Upper lobe of left lung (tissue), 6 donors: ENCODE measurements around the gene MEGF10. TPM values are rescaled to one million over a fixed set of nuclear protein-coding genes. Genes with fewer than 3 reads are reported as not detected.
A peak's percentile ranks its signal among the peaks of the same experiment; 100 is the strongest.
"Not testable (repeated sequence)": the region's sequence is repeated elsewhere in the genome, so short reads cannot be mapped to it uniquely, and the experiment has no call there.

Source experiments
- ATAC-seq, 2 donors: fragments of 200-7000 bp; cut with Tn5 transposase; one replicate each; pipeline ENCODE4 v1.9.1; 2022; ENCODE audit warnings: mild to moderate bottlenecking in 2 of 2, moderate library complexity in 2 of 2; ENCODE audit not compliant: low FRiP score in 2 of 2
- DNase-seq, 2 donors: peaks; one replicate each; pipeline ENCODE4 v3.0.0-alpha.2; 2019 to 2020
- H3K27ac ChIP-seq, 4 donors: fragments of 200-600 bp; sonication (generic); one replicate each; pipeline ENCODE4 v1.5.1; 2016 to 2019
- H3K27me3 ChIP-seq, 4 donors: fragments of 200-600 bp; sonication (generic); one replicate each; pipeline ENCODE4 v1.5.1; 2017 to 2019
- H3K36me3 ChIP-seq, 4 donors: fragments of 200-600 bp; sonication (generic); one replicate each; pipeline ENCODE4 v1.5.1; 2016 to 2019
- H3K4me1 ChIP-seq, 4 donors: fragments of 200-600 bp; sonication (generic); one replicate each; pipeline ENCODE4 v1.5.1; 2018 to 2019
- H3K4me3 ChIP-seq, 4 donors: fragments of 200-600 bp; sonication (generic); one replicate each; pipeline ENCODE4 v1.5.1; 2017 to 2019; ENCODE audit warnings: mild to moderate bottlenecking in 2 of 4, moderate library complexity in 1 of 4
- H3K9me3 ChIP-seq, 4 donors: fragments of 200-600 bp; sonication (generic); one replicate each; pipeline ENCODE4 v1.5.1; 2018 to 2019
- EP300 ChIP-seq, 4 donors: sonication (generic); formaldehyde crosslinking; IDR thresholded peaks; one replicate each; pipeline ENCODE4 v1.5.1; 2017; ENCODE audit warnings: antibody characterized with exemption in 4 of 4, control low read depth in 2 of 4
- POLR2A ChIP-seq, 4 donors: fragments of 450-650 bp; IDR thresholded peaks; one replicate each; pipeline ENCODE4 v1.5.1; 2016 to 2017; ENCODE audit warnings: antibody characterized with exemption in 4 of 4, mild to moderate bottlenecking in 2 of 4
- POLR2AphosphoS5 ChIP-seq, 2 donors: sonication (generic); formaldehyde crosslinking; IDR thresholded peaks; one replicate each; pipeline ENCODE4 v1.5.1; 2017; ENCODE audit warnings: antibody characterized with exemption in 2 of 2
- whole genome bisulfite sequencing, 2 donors: methylation state at CpG; one replicate each; pipeline ENCODE4 v1.1.5; 2017 to 2018; 5-methylcytosine and 5-hydroxymethylcytosine counted together
- total RNA-seq, 6 donors: library from RNA; depleted of rRNA in 4 of 6; stranded (reverse); fragments of >200 nt in 4 of 6; gene quantifications; one replicate each; pipeline versions ENCODE4 v1.1.0 to v1.2.1, GENCODE V29; 2016 to 2021
- TF ChIP-seq, protein P1 (sequence below), 6 experiments: fragments of 450-650 bp in 4 of 6; fragments of 200-600 bp in 2 of 6; sonication (generic) in 2 of 6; IDR thresholded peaks; one replicate each; pipeline ENCODE4 v1.5.1; 2016 to 2019; ENCODE audit warnings: antibody characterized with exemption in 6 of 6
- donor health status: DM: no; HTN: no; CAD: no; lungs with moderate emphysema.
- donor health status: DM: no; HTN: yes; CAD: no; lungs with severe emphysema.

MEGF10 gene
- total RNA-seq, 6 donors from 2014 or later = under 0.01 to 3.3 (median 0.17) TPM; not detected in 3

DNA sequence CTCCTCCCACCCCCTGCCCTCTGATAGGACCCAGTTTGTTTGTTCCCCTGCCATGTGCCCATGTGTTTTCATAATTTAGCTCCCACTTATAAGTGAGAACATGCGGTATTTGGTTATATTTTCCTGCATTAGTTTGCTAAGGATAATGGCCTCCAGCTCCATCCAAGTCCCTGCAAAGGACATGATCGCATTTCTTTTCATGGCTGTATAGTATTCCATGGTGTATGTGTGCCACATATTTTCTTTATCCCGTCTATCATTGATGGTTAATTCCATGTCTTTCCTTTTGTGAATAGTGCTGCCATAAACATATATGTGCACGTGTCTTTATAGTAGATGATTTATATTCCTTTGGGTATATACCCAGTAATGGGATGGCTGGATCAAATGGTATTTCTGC, 19.9 kb upstream of the MEGF10 start:
- H3K9me3 ChIP-seq, H3K4me3 ChIP-seq, H3K27me3 ChIP-seq, H3K27ac ChIP-seq, DNase-seq, H3K4me1 ChIP-seq, H3K36me3 ChIP-seq, ATAC-seq: not testable (repeated sequence)
- WGBS, 2 donors = 93 to 95% methylated on average over 4 of the region's 4 CpGs

DNA sequence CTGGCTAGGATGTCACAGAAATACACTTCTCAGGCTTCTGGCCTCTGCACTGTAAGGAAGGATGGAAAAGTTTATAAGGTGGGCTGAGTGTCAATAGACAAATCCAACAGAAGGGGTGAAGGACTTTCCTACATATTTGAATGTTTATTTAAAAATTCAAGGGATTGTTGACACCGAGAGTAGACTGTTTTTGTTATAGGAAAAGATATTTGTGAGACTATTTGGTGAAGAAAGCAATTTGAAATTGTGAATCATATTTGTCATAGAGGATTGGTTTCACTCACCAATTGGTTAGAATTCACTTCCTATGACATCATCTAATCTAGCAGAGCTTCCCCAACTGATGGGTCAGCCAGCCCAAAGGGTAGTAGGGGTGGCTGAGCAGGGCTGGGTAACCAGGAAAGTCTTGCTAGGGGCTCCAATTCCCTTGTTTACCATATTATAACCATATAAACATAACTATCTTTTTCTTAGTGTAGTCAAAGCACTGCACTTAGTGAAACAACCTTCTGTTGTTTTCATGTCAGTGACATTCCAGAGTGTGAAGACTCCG, 14.9 kb upstream of the MEGF10 start:
- 76 to 82% methylated on average over 2 of the region's 2 CpGs for WGBS, 2 donors
- H3K4me3 ChIP-seq = no peak overlapping the region
- no peaks in the 10 kb centered on the region for H3K36me3 ChIP-seq
- H3K4me1 ChIP-seq = no peaks in the 10 kb centered on the region
- TF ChIP-seq POLR2A (IDR thresholded peaks at IDR 0.05) (no peak), POLR2AphosphoS5 (IDR thresholded peaks at IDR 0.05) (no peak), EP300 (IDR thresholded peaks at IDR 0.05) (no peak)
- TF ChIP-seq, protein P1, sequence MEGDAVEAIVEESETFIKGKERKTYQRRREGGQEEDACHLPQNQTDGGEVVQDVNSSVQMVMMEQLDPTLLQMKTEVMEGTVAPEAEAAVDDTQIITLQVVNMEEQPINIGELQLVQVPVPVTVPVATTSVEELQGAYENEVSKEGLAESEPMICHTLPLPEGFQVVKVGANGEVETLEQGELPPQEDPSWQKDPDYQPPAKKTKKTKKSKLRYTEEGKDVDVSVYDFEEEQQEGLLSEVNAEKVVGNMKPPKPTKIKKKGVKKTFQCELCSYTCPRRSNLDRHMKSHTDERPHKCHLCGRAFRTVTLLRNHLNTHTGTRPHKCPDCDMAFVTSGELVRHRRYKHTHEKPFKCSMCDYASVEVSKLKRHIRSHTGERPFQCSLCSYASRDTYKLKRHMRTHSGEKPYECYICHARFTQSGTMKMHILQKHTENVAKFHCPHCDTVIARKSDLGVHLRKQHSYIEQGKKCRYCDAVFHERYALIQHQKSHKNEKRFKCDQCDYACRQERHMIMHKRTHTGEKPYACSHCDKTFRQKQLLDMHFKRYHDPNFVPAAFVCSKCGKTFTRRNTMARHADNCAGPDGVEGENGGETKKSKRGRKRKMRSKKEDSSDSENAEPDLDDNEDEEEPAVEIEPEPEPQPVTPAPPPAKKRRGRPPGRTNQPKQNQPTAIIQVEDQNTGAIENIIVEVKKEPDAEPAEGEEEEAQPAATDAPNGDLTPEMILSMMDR (IDR thresholded peaks at IDR 0.05) = no peak
- H3K27ac ChIP-seq = no peak overlapping the region
- H3K9me3 ChIP-seq = peaks cover 0 to 8% (median 0%) of the 10 kb centered on the region in 4 donors
- ATAC-seq (no peak), DNase-seq (no peak)
- no peaks in the 10 kb centered on the region for H3K27me3 ChIP-seq

DNA sequence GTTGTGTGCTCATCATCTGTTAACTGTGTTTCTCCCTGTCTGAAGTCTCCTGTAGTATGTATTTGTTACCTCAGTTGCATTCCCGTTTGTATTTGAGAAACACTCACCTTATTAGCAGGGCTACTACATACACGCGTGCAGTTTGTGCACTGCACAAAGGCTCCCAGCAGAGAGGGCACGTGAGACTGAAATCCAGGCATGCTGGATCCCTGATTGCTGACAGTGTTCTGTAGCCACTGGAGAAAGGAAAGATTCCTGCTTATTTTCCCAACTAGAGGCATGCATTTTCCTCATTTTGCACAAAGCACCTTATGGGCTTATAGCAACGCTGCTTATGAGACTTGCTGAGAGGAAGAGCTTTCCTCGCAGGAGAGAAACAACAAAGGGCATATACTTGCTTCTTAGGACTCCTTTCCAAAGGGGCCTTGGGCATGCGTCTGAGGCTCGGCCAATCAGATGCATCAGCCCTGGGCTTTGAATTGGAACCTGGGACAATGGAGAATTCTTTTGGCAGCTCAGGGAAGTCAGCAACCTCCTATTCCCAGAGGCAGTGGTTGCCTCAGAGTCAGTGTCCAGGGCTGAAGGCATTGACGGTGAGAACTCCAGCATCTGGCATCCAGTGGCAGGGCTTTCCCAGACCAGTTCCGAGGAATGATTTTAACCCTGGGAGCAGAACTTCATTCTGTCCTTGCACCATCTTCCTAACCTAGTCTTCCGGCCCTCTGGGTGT, 9.9 kb upstream of the MEGF10 start:
- Histone ChIP-seq H3K9me3 (no peaks in the 10 kb centered on the region), H3K36me3 (no peaks in the 10 kb centered on the region), H3K27me3 (no peaks in the 10 kb centered on the region), H3K4me3 (no peak overlapping the region), H3K27ac (no peak overlapping the region), H3K4me1 (no peaks in the 10 kb centered on the region)
- TF ChIP-seq POLR2AphosphoS5 (IDR thresholded peaks at IDR 0.05) = no peak
- TF ChIP-seq POLR2A (IDR thresholded peaks at IDR 0.05) = no peak
- 70 to 75% methylated on average over 11 of the region's 11 CpGs for WGBS, 2 donors
- ATAC-seq (no peak), DNase-seq (no peak)

DNA sequence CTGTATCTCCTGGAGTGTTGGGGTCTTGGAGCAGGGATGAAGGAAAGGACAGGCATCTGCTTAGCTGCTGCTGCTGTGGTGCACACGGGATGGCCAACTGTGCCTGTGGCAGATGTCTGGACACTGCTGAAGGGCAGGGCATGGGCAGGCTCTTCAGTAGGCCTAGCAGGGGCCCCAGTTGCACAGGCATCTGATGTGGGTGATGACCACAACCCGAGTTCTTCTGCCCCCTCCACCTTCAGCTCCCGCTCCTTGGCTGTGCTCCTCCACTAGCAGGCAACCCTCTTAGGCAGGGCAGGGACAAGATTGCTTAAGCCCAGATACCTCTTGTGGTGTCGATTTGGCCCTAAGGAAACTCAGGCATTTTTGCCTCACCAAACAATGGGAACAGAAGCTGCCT, 9.0 kb upstream of the MEGF10 start:
- 84 to 89% methylated on average over 4 of the region's 4 CpGs for WGBS, 2 donors
- TF ChIP-seq EP300 (IDR thresholded peaks at IDR 0.05) (no peak), POLR2AphosphoS5 (IDR thresholded peaks at IDR 0.05) (no peak), POLR2A (IDR thresholded peaks at IDR 0.05) (no peak)
- TF ChIP-seq, protein P1 (IDR thresholded peaks at IDR 0.05) = no peak
- Histone ChIP-seq H3K4me1 (no peaks in the 10 kb centered on the region), H3K27ac (no peak overlapping the region), H3K27me3 (no peaks in the 10 kb centered on the region), H3K9me3 (no peaks in the 10 kb centered on the region), H3K36me3 (no peaks in the 10 kb centered on the region), H3K4me3 (no peak overlapping the region)
- DNase-seq (peak in 1 of 2 donors; percentile 2), ATAC-seq (no peak)

DNA sequence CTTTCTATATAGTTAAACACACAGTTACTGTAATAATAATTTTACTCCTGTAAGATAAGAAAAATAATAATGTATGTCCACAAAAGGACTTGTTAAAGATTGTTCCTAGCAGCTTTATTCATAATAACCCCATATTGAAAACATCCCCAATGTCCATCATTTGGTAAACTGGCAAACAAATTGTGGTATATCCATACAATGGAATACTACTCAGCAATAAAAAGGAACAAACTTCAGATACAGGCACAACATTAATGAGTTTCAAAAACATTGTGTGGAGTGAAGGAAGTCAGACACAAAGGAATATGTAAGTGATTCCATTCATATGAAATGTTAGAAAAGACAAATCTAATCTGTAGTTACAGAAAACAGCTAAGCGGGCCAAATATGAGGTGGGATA, 1.9 kb upstream of the MEGF10 start:
- Histone ChIP-seq H3K27ac (no peak overlapping the region), H3K4me1 (peaks cover 7 to 15% (median 10%) of the 10 kb centered on the region in 4 donors), H3K9me3 (no peaks in the 10 kb centered on the region), H3K36me3 (no peaks in the 10 kb centered on the region), H3K4me3 (no peak overlapping the region), H3K27me3 (peaks cover 0 to 9% (median 0%) of the 10 kb centered on the region in 4 donors)
- ATAC-seq = no peak
- WGBS, 2 donors = 97 to 100% methylated on average over 1 of the region's 1 CpG
- TF ChIP-seq POLR2A (IDR thresholded peaks at IDR 0.05) (no peak), POLR2AphosphoS5 (IDR thresholded peaks at IDR 0.05) (no peak)
- TF ChIP-seq, protein P1 (IDR thresholded peaks at IDR 0.05) = no peak
- DNase-seq = no peak
